ENCODE results near the gene PPARG. TPM values are rescaled to one million over a fixed set of nuclear protein-coding genes. Genes with fewer than 3 reads are reported as not detected.
"Not testable (repeated sequence)": the region's sequence is repeated elsewhere in the genome, so short reads cannot be mapped to it uniquely, and the experiment has no call there.

PPARG gene
- total and polyA plus RNA-seq, 2 donors (not counting 3 experiments of a cell fraction or from before 2014, with no cell fraction given) = 0.15 to 1.3 TPM

DNA sequence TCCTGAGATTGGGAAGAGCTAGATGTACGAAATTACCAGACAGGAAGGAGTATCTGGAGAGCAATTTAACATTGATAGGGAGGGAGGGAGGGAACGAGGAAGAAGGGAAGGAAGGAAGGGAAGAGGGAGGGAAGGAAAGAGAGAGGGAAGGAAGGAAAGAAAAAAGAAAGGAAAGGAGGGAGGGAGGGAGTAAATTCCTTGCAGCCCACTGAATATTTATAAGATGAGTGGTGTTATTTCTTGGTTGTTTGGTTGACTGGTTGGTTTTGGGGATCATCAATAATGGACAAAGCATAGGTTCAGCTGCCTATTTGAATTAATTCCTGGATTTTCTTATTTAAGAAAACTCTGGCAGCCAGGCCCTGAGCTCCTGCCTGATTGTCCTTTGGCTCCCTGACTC, 179.9 kb downstream of the PPARG start:
- Histone ChIP-seq H3K79me2 (ENCODE audit: control insufficient read depth, insufficient read depth, low read length) (no peaks in the 10 kb centered on the region), H4K20me1 (replicated peaks; ENCODE audit: control insufficient read depth, extremely low read depth, insufficient read depth, low read length) (no peaks in the 10 kb centered on the region), H3K9ac (replicated peaks; ENCODE audit: extremely low read depth, insufficient read depth, low read length) (no peak overlapping the region), H3K4me2 (ENCODE audit: insufficient read depth, low read length) (no peak overlapping the region), H3K27ac (ENCODE audit: insufficient read depth, low read depth, low read length) (no peak overlapping the region), H3K36me3 (ENCODE audit: control insufficient read depth in 2 of 2, extremely low read depth in 1 of 2, insufficient read depth in 2 of 2, low read length in 2 of 2) (no peaks in the 10 kb centered on the region), H3K9me1 (replicated peaks; ENCODE audit: control insufficient read depth, extremely low read depth, insufficient read depth, low read length) (no peaks in the 10 kb centered on the region), H3K27me3 (ENCODE audit: control insufficient read depth in 2 of 2, insufficient read depth in 2 of 2, low read length in 2 of 2) (no peaks in the 10 kb centered on the region), H2AFZ (ENCODE audit: low read depth, low read length) (no peak overlapping the region), H3K9me3 (replicated peaks; ENCODE audit: control insufficient read depth, insufficient read depth, low read length) (no peaks in the 10 kb centered on the region), H3K4me3 (replicated peaks in 1 of 3; ENCODE audit: insufficient read depth in 1 of 3, low read depth in 1 of 3, low read length in 3 of 3) (no peak overlapping the region), H3K4me1 (ENCODE audit: control insufficient read depth, extremely low read depth, insufficient read depth, low read length) (no peaks in the 10 kb centered on the region)
- dilution Hi-C loops (cut with MboI; ENCODE audit: extremely low pct_ligation_motif_present, low sequenced_read_pairs) (loop anchor here (10.0 kb wide), 1 partner anchor 324 kb away; no protein-coding TSS in a partner anchor), intact Hi-C loops (cut with micrococcal nuclease) (no loop called here)
- POLR2A ChIA-PET = no interaction called here
- BruUV-seq (replicated peaks) = no TSS peak
- no peak for TF ChIP-seq POLR2AphosphoS5 (IDR thresholded peaks at IDR 0.05; ENCODE audit: insufficient read depth, low read depth, low read length)
- no peak for TF ChIP-seq GATA2 (IDR thresholded peaks at IDR 0.05; ENCODE audit: insufficient read depth, insufficient read length, low read depth, low read length)
- no peak for TF ChIP-seq POLR2A (IDR thresholded peaks at IDR 0.05; ENCODE audit: low read depth, low read length)
- no peak for TF ChIP-seq FOS (IDR thresholded peaks at IDR 0.05; ENCODE audit: borderline replicate concordance, insufficient read depth, low read length)
- TF ChIP-seq MAX (IDR thresholded peaks at IDR 0.05; ENCODE audit: insufficient read depth, insufficient read length) = no peak
- no peak for TF ChIP-seq CTCF (IDR thresholded peaks at IDR 0.05; ENCODE audit: extremely low read depth in 1 of 2, insufficient read depth in 1 of 2, low read depth in 1 of 2, low read length in 2 of 2)
- no peak for TF ChIP-seq MYC (IDR thresholded peaks at IDR 0.05; ENCODE audit: low read depth, low read length)
- TF ChIP-seq EZH2 (IDR thresholded peaks at IDR 0.05; ENCODE audit: borderline replicate concordance, low read depth, low read length, severe bottlenecking) = no peak
- no peak for TF ChIP-seq JUN (IDR thresholded peaks at IDR 0.05; ENCODE audit: borderline replicate concordance, insufficient read depth, insufficient read length, low read depth)
- CTCF ChIA-PET = interaction anchor here (0.7 to 4.4 kb wide), 4 partner anchors 9 to 291 kb away, joined by 3 to 16 read pairs (median 4); partner anchors contain the start of gene TSEN2
- DNase-seq (ENCODE audit: low read depth, low spot score) (no peak), FAIRE-seq (no peak)

- H3K9me1 ChIP-seq (replicated peaks; ENCODE audit: control insufficient read depth, extremely low read depth, insufficient read depth, low read length); H3K9me3 ChIP-seq (replicated peaks; ENCODE audit: control insufficient read depth, insufficient read depth, low read length); FAIRE-seq; H4K20me1 ChIP-seq (replicated peaks; ENCODE audit: control insufficient read depth, extremely low read depth, insufficient read depth, low read length); DNase-seq (ENCODE audit: low read depth, low spot score); H3K4me3 ChIP-seq (replicated peaks in 1 of 3; ENCODE audit: insufficient read depth in 1 of 3, low read depth in 1 of 3, low read length in 3 of 3); H3K79me2 ChIP-seq (ENCODE audit: control insufficient read depth, insufficient read depth, low read length); H3K27ac ChIP-seq (ENCODE audit: insufficient read depth, low read depth, low read length); POLR2A ChIA-PET; intact Hi-C loops (cut with micrococcal nuclease); H3K4me2 ChIP-seq (ENCODE audit: insufficient read depth, low read length); H3K9ac ChIP-seq (replicated peaks; ENCODE audit: extremely low read depth, insufficient read depth, low read length); H3K27me3 ChIP-seq (ENCODE audit: control insufficient read depth in 2 of 2, insufficient read depth in 2 of 2, low read length in 2 of 2); BruUV-seq (replicated peaks); H3K4me1 ChIP-seq (ENCODE audit: control insufficient read depth, extremely low read depth, insufficient read depth, low read length); H2AFZ ChIP-seq (ENCODE audit: low read depth, low read length); H3K36me3 ChIP-seq (ENCODE audit: control insufficient read depth in 2 of 2, extremely low read depth in 1 of 2, insufficient read depth in 2 of 2, low read length in 2 of 2): not testable (repeated sequence)
- CTCF ChIA-PET = interaction anchor here (0.7 to 4.4 kb wide), 5 partner anchors 10 to 291 kb away, joined by 3 to 16 read pairs (median 3); partner anchors contain the start of gene TSEN2
- dilution Hi-C loops (cut with MboI; ENCODE audit: extremely low pct_ligation_motif_present, low sequenced_read_pairs) = loop anchor here (10.0 kb wide), 1 partner anchor 324 kb away; no protein-coding TSS in a partner anchor
Measured at GRCh38 chr3:12469222-12469621, 180.4 kb downstream of the PPARG start.

All from endothelial cell of umbilical vein (primary cell).